HG03139 (cell line): ENCODE measurements around the gene RXRG.

Experiments used
- ATAC-seq: cut with Tn5 transposase; IDR thresholded peaks from one replicate; pipeline ENCODE4 v1.9.1; 2021; ENCODE audit not compliant: unreplicated experiment

RXRG gene

DNA sequence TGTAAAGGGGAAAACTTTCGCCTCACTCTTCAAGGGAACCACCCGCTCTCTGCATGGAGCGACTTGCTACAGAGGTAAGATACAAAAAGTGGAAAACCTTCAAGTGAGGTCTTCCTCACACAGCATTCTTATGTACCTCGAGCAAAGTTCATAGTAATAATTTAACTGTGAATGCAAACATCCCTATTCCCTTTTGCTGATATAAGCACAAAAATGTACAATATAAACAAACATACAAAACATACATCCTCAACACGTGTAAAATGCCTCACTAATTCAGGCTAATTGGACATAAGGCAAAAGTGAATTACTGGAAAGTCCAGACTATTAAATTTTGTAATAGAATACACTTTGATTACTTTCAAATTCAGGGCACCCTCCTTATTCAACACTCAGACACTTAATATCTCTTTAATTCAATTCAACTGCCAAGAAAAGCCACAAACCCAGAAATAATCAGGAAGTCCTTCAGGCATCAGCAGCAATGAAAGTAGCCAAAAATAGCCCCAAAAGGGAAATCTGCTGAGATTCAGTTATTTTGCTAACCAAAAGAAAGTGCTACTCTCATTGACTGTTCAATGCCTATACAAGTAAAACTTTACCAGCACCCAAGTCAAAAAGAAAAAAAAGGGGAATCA is 73.2 kb downstream of the RXRG start:
- no peak for ATAC-seq

DNA sequence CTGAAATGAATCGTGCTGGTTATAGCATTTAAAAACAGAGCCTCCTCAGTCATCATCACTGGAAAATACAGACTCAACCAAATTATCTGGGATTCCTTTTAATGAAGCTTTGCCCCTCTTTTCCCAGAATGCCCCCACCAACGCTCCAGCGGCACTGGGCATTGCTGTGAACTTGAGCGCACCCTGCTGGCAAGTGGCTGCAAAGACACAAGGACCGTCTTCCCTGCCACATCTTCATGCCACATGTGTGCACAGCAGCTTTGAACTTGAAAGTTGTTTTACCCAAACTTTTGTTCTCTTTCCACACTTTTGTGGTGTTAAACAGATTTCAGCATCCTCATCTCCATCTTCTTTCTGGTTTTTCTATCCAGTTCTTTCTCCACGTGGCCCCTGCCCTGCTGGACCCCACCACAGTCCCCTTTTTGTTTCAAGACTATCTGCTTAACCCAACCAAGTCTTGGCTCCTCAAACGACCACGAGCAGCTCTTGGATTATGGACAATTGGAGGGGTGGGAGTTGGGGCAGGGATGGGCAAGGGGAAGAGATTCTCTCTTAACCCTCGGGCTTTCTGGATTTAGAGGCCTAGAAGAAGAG is 75.6 kb downstream of the RXRG start:
- peak; percentile 69 for ATAC-seq

DNA sequence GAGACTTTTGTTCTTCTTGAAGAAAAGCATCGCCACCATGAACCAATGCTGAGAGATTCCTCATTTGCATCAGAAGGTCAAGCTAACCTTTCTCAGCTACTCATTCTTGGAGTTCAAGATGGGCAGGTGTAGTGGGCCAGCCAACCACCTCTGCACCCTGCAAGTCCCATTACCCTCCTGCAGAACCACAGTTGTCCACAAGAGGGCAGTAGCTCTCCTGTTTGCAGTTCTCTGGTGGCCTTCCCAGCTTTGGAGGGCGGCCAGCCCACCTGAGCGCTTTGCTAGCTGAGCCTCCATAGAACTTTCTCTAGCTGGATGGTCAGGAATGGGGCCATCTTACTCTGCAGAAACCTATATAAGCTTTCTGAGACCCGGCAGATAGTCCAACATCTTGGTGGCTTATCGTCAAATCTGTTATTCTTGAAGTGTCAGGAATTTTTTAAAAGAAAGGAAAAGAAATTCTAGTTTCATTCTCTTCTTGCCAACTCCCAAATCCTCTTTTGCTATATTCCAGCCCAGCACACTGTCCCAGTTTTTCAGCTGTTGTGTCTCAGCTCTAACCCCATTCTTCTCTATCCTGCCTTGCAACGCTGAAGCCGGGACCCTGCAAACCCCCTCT is 77.4 kb downstream of the RXRG start:
- ATAC-seq: peak; percentile 47

DNA sequence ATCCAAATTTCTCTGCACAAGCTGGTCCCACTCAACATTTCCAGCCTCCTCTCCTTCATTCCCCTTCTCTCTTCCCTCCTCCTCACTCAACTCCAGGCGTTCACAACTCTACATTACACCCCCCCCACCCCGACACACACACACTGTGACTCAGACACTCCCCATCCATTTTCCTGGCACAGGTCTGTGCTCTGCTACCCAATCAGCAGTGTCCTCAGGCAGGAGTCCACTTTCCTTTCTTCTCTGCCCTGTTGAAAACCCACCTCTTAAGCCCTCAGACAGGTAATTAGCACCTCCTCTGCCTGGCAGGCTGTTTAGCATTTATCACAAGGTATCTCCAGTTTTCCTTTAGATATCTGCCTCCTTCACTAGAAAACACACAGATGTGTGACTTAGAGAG is 79.6 kb downstream of the RXRG start:
- no peak for ATAC-seq

DNA sequence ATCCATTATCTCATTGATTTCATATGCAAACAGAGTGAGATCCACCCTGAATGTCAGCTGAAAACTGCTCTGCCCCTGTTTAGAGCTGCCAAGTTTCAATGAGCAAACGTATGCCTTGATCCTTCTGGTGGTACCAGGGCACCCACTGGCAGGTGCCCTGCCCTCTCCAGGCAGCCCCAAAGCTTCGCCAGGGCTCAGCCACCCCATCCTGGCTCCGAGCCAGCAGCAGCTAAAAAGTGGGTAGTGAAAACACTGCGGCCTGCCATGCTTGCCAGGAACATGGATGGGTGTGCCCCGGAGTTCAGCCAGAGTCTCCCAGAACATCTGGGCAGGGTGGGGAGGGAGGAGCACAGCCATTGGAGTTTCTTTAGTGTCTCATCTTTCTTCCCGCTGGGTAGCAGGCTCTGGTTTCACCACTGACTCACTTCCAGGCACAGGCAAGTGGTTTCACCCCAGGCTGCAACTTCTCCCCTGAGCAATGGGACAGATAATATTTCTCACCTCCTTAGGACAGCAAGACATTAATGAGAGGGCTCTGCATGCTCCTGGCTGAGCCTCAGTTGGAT is 80.3 kb downstream of the RXRG start:
- no peak for ATAC-seq

DNA sequence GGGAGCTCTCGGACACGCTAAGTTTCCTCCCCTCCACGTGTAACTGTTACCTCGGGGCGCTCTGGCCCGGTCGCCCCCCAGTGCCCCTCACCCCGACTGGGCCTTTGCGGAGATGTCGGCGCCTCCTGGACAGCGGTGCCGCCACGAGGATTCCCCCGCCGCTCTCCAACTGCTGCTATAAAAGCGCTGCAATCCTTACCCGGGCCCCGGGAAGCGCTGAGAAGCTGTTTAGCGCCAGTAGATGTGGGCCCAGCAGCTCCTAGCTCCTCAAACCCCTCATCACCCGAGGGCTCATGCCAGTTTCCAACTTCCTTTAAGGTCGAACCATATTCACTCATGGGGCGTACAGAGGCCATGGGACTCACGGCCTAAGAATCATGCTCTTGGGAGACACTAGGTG is 88.0 kb downstream of the RXRG start:
- ATAC-seq: no peak

DNA sequence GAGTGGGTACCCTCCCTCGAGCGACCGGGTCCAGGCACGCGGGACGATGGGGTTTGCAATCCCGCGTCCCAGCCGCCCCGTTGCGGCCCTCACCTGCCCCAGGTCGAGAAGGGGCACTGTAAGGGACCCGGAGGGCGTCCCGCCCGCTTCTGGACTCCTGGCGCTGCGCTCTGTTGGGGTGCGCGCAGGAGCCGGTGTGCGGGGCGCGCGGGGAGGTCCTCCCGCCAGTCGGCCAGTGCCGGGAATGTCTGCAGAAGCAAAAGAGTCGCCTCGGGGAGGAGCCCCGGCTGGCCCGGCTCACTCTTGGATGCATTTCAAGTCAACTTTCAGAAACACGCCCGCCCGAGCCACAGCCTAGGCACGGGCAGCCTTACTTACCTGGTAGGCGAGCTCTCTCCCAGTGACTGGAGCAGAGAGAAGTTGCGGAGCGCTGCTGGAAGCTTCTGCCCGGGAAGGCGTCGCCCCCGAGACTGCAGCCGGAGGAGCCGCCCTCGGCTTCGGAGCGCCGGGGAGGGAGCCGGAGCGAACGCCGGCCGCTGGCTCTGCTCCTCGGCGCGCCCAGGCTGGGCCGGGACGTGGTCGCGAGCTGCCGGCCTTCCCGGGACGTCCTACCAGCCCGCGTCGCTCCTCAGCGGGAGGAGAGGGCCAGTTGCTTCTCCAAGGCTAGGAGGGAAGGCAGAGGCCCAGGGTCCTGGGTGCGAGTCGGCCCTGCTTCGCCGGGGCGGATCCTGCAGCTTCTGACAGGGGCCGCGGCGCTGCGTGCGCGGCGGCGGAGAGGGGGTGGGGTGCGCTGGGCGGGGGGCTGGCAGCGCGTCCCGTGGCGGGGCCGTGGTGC is 88.7 kb downstream of the RXRG start, which contains the start of gene LMX1A:
TSS of gene LMX1A (minus strand) at position 739 of the 835 bp plus-strand sequence. CDS start 1,156 bp downstream, outside the sequence.
- no peak for ATAC-seq

DNA sequence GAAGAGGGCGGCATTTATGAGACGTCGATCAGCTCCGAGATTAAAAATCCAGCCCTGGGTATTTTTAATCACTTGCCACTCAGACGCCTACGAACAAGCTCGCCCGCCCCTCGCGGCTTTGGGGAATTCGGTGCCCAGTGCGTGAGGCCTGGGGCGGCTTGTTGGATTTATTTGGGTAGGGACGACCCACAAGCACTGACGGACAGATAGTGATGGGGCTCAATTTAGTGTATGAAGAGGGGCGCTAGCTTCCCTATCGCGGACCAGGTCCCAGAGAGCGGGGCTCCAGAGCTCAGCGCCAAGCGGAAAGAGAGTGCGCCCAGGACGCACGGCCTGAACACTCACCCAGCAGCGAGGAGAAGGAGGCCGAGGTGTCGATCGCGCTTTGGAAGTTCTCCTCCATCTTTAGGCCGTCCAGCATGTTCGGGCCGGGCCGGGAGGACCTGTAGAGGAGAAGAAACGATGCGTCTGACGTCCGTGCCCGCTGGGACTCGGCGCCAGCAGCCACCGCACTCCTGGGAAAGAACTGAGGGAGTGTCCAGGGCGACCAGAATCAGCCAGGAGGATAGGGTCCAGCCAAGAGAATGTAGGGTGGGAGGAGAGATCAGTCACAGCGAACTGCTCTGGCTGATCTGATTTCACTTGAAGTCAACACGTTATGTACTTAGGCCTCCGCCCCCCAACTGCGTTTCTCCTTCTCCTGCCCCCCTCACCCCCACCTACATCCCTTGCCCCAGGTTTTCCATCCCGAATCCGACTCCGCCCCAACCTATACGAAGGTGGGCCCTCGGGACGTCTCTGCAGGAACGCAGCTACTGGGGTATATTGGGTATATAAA is 89.6 kb downstream of the RXRG start:
- no peak for ATAC-seq

DNA sequence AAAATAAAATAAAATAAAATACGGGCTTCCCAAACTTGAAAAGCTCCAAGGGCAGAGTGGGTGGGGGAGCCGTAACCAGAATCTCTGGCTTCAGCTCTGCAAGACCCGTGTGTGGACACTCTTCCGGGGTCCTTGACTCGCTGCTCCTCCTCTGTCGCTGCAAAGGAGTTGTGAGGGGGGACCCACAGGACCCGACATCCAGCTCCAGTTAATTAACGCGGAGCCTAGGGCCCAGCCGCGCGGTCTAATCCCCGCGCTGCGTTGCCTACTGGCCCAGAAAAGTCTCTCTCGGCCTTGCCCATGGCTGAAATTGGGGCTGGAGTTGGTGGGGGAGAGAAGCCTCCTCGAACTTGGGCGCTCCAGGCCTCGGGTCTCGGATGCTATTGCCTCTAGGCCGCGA is 90.2 kb downstream of the RXRG start:
- no peak for ATAC-seq

DNA sequence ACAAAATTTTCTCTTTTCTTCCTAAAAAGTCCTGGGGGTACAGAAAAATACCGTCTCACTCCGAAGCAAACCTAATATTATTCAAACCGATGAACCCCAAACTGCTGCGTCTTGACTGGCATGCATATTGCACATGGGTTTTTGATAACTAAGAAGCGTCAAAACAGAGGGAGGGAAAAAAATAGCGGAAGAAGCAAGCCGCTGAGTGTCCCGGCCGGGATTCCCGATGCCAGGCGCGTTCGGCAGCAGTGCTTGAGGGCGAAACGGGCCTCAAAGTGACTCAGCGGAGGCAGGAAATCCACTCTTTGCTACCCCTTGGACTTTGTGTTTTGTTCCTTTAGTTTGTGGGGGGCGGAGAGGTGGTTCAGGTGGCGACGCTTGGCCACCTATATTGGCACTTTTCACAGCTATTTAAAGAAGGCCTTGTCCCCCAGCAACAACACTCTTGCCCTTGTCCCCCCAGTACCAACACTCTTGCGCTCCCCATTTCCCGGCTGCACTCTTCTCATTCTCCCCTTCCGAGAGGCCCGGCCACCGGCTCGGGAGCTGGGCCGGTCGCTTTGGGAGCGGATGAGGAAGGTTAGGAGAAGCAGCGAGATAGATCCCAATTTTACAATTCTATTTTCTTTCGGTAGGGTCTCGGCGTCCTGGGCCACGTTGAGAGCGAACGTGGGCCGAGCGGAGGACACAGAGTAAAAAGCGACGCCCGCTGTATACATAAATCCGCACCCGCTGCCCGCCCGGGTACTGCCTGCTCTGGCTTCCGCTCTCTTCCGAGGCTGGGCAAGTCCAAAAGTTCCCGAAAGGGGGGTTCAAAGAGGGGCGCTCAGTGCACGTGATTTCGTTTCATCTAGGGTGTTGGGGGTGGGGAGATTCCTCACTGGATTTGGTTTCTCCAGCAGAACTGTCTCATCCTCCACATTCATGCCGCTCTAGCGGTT is 90.9 kb downstream of the RXRG start:
- no peak for ATAC-seq

DNA sequence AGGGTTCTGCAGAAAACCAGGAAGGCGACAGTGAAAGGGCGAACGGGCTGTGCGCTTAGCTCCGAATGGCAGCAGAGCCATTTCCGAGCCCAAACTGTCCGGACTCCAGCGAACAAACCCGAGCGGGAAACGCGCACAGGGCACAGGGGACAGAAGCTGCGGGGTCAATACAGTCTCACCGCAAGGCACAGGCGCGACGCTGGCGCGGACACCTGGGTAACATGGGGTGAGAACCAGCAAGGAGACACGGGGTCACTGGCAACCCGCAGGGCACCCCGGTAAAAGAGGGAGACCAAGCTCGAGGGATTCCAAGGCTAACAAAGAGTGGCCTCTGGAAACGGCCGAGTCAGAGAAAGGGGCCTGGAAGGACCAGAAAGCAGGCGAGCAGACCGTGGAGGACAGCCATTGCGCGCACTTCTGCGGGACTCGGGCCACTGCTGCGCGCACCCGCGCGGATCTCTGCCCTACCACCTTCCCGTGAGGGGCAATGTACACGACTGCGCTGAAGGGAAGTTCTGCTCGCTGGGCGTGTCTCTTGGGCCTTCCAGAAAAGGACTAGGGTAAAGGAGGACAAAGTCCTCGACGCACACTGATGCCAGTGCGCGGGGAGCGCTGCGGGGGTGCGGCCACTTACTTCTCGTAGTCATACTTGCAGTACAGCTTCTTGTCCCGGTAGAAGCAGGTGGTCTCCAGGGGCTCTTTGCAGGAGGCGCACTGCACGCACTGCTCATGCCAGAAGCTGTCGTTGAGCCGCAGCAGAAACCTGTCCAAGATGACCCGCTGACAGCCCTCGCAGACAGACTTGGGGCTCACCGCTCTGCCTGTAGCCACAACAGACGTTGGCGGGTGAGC is 92.3 kb downstream of the RXRG start:
- no peak for ATAC-seq

DNA sequence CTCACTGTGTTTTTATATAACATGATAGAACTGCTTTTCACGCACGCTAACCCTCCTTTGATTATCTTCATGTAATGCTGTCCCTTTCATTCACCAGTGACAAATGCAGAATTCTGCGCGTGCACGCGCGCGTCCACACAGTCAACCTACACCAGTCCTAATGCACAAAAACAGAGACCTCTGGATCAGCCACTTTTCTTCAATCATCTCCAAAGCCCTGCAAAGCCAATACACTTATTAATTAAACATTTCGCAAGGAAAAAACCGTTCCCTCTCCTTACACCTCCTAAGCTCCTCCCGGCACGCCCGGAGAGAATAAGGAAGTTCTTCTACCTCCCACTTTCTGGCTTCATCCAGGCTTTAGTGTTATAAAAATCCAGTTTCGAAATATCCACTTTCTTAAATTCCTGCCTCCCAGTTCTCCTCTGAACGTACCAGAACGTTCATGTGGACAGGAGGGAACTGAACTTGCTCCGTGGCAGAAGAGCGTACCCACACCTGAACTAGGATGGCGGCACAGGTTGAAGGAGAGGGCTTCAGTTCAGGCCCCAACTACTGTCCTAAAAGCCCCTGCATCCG is 93.0 kb downstream of the RXRG start:
- no peak for ATAC-seq
